HG03521 (cell line): ENCODE results near the gene P4HTM.
A peak's percentile ranks its signal among the peaks of the same experiment; 100 is the strongest.

Experiments used
- ATAC-seq: cut with Tn5 transposase; IDR thresholded peaks from one replicate; pipeline ENCODE4 v1.9.1; 2021; ENCODE audit warnings: mild to moderate bottlenecking, moderate library complexity; ENCODE audit not compliant: unreplicated experiment

P4HTM gene, protein sequence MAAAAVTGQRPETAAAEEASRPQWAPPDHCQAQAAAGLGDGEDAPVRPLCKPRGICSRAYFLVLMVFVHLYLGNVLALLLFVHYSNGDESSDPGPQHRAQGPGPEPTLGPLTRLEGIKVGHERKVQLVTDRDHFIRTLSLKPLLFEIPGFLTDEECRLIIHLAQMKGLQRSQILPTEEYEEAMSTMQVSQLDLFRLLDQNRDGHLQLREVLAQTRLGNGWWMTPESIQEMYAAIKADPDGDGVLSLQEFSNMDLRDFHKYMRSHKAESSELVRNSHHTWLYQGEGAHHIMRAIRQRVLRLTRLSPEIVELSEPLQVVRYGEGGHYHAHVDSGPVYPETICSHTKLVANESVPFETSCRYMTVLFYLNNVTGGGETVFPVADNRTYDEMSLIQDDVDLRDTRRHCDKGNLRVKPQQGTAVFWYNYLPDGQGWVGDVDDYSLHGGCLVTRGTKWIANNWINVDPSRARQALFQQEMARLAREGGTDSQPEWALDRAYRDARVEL

DNA sequence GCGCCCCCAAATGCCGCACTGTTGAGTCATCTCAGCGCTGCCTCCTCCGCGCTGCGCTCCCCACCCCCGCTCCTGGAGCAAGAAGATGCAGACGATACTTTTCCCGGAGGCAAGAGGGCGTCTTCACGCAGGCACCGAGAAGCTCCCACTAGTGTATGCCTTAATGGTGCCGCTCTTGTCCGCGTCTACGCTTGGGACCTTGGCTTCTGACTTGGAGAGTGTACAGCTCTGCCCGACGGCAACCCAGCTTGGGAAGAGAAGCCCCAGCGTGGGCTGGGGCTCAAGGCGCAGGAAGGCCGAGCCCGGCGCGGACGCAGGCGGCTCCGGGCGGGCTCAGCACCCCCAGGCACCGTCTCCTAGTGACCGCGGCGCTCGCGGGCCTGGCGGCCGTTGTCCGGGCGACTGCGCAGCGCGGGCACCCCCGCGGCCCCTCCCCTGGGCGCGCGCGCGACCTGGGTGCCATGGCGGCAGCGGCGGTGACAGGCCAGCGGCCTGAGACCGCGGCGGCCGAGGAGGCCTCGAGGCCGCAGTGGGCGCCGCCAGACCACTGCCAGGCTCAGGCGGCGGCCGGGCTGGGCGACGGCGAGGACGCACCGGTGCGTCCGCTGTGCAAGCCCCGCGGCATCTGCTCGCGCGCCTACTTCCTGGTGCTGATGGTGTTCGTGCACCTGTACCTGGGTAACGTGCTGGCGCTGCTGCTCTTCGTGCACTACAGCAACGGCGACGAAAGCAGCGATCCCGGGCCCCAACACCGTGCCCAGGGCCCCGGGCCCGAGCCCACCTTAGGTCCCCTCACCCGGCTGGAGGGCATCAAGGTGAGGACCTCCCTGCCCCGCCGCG is at the start of gene P4HTM:
Gene P4HTM, plus strand, starts transcription at position 446 of the 840 bp plus-strand sequence. Its CDS starts 16 bp downstream, at position 462.
- ATAC-seq = peak; percentile 43

DNA sequence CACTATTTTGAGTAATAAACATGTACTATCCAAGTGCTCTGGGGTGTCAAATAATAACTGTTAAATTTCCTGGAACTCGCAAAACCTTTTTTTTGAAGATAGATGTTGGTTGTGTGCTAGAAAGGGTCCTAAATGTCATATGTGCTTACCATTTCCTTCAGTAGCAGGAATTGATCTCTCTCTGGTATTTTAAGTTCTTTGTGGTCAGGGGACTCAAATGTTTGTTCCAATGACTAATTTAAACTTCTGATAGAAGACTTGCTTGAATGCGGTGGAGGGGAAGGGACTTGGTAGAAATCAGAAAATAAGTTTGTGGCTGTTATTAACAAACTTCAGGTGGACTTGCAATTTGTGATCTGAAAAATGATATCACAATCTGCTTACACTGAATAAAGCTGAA is 44.6 kb upstream of the P4HTM start:
- no peak for ATAC-seq

DNA sequence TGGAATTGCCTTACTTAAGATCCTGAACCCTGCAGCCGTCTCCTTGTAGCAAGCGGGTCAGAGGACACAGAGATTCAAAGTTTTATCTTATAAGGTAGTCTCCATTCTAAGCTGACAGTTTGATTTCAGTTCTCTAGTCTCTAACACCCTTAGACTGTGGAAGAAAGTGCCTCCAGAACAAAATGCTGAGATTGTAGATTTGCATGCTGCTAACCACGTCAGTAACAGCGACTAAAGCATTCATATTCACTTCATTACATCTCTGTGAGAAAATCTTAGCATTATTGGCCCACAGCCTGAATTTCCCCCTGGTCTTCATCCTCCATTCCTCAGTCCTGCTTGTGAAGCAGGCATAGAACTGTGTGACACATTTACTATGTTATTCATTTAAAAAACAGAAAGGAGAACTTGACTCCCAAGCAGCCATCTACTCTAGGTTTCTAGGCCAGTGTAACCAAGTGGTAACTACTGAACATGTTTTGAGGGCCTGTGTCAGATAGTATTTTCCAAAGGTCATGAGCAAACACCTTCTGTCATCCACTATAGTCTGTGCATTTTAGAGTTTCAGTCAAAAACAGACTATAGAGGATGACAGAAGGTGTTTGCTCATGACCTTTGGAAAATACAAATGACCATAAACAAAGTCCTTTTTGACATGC is 44.0 kb upstream of the P4HTM start:
- no peak for ATAC-seq

DNA sequence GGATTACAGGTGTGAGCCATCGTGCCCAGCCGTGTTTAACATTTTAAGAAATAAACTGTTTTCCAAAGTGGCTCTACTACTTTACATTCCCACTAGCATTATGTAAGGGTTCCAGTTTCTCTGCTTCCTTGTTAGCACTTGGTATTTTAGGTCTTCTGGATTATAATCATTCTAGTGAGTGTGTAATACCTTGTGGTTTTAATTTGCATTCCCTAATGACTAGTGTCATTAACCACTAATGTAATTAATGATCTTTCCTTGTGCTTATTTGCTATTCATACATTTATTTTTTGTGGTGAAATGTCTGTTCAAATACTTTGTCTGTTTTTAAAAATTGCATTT is 40.7 kb upstream of the P4HTM start:
- no peak for ATAC-seq

DNA sequence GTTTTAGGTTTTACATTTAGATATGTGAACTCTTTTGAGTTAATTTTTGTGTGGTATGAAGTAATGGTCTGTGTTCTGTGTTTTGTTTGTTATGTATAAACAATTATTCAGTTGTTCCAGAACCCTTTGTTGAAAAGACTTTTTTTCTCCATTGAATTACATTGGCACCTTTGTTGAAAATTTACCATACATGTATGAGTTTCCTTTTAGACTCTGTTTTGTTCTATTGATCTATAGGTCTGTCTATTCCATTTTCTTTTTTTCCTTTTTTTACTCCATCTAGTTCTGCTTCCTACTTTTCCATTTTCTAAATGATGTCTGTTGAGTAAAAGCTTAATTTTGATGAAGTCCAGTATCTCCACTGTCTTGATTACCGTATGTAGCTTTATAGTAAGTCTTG is 40.0 kb upstream of the P4HTM start:
- no peak for ATAC-seq

DNA sequence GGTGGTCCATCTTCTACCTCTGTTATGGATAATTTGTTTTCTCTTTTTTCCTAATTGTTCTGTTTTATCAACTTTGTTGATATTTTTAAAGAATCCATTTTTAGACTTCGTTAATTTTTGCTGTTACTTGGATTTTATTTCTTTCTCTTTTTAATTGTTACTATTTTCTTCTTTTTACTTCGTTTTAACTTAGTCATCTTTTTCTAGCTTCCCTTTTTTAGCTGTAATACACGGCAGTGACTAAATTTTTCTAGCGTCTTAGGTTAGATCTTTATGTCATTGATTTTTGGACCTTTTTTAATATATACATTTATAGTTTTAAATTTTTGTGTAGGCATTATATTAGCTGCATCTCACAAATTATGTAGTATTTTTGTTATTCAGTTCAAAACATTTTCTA is 38.3 kb upstream of the P4HTM start:
- no peak for ATAC-seq

DNA sequence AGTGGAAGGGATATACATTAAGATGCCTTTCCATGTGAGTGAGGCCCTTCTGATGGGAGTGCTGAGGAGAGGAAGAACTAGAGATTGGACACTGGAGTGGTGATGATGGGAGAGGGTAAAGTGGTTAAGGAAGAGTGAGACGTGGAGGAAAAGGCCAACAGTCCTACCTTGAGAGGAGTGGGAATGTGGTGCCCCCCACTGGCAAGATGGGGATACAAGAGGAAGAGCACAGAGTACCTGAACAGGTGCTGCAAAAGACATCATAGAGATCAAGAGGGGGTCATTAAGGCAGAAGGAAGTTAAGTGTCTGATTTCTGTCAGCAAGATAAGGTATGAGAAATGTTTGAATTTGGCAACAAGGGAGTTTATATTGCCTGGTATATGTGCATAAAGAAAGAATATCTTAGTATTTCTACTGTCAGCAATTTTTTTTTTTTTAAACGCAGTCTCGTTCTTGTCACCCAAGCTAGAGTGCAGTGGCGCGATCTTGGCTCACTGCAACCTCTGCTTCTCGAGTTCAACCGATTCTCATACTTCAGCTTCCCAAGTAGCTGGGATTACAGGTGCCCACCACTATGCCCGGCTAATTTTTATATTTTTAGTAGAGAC is 37.4 kb upstream of the P4HTM start:
- ATAC-seq = no peak

DNA sequence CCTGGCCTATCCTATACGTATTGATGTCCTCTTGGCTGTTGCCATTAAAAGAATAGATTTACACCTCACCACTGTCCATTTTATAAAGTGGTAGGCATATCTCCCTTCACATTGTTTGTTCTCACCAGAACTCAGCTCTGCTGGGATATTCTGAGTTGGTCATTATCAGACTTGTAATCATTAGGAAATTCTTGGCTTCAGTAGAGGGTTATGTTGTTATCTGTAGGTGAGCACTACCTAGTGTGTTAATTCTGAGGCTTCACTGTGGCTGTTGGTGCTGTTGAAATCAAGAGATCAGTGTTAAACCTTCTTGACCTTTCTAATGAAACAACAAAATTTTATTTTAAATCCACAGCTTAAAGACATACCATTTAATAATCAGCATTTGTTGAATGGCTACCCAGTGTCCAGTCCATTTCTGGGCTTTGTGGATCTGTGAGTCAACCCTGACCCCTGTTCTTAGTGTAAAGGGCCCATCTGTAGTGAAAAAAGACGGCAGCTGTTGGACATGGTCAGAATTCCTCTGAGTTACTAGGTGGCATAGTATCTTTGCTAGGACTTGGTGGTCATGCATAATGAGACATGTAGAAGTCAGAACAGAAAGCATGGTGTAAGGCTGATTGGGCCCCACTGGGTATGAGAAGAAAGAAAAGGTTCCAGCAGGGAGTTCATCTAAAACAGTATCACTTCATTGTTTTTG is 32.9 kb upstream of the P4HTM start:
- ATAC-seq = no peak

DNA sequence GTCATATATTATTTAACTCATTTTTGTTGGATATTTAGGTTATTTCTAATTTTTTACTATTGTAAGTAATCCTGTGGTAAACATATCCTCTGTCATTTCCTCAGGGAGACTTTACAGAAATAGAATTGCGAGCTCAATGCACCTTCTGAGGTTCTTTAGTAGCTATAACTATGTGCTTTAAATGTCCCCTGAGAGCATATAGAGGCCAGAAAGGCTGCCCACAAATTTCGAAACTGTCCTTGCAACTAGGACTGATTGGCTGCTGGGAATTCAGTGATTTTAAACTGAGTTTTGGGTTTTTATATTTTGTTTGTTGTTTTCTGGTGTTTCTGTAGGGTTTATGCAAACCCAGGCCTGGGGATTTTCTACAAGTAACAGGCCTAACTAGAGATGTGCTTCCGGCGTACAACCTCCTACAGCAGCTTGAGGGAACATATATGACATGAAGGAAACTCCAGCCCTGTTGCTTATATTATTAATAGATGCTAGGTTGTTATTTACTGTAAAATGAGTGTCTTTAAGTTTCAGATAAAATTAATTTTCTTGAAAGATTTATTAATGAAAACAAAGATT is 29.1 kb upstream of the P4HTM start:
- ATAC-seq = no peak

DNA sequence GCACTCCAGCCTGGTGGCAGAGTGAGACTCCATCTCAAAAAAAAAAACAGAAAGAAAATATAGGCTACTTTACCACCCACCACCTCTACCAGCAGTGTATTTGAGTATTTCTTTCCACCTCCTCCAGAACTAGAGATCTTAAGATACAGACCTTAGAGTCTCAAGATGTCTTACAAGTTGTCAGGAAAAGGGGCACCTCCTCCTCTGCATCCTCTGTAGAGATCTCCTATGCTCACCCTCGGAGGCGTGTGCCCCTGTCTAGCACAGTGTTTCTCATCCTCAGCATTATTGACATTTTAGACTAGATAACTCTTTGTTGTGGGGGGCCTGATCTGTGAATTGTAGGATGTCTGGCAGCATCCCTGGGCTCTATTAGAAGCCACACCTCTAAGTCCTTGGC is 27.7 kb upstream of the P4HTM start:
- no peak for ATAC-seq

DNA sequence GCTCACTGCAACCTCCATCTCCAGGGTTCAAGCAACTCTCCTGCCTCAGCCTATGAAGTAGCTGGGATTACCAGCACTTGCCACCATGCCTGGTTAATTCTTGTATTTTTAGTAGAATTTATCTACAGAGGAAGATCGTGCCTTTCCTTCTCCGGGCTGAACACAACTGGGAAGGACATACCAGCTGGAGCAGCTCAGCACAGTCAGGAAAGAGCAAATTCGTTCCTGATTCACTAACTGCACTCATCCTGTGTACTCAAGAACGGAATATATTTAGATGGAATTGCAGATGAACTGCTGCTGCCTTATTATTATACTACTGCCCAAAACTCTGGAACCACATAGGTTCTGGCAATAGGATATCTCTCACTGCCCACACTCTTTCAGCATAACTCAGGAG is 27.1 kb upstream of the P4HTM start:
- no peak for ATAC-seq

DNA sequence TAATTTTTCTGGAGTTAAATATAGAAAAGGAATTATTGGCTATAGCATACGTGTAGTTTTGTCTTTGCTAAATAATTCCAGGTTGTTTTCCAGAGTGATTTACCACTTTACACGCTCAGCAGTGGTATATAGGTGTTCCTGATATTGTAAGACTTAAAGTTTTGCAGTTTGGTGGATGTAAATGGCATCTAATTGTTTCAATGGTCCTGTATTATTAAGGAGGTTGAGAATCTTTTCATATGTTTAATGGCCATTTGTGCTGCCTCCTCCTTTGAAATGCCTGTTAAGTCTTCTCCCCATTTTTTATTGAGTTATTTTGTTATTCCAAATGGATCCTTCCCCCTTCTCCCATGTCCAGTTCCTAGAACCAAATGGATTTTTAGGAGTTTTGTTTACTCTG is 26.4 kb upstream of the P4HTM start:
- ATAC-seq = no peak

DNA sequence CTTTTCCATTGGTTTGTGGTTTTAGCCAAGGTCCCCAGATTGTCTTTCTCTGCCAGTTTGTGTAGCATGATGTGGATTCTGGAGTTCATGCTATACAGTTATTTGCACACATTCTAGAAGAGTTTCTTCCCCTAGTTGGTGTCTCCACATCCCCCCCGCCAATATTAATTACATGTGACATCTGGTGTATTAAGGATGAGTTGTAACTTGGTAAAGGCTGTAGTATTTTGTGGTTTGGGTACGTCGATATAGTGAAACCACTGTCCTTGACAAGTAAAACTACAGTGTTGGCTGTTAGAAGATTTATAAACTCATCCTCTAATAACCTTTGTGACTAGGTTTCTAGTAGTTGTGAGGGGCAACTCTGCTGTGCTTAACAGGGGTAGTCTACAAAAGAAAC is 23.7 kb upstream of the P4HTM start:
- ATAC-seq = no peak

DNA sequence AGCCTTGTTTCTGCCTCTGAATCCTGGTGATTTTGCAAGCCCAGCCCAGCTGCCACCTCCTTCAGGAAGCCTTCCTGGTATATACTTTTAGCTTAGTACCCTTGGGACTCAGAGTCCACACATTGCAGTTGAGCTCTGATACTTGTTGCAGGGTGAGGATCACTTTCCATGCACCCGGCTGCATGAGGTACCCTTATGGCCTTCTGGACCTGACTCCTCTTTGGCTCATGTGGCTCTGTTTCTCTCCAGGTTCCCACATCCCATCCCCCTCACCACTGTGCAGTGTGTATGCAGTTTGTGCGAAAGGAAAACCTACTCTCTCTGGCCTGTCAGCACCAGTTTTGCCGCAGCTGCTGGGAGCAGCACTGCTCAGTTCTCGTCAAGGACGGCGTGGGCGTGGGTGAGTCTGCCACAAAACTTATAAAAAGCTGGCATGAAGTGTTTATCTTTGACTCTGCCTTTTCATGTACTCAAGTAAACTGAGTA is 23.1 kb upstream of the P4HTM start:
- no peak for ATAC-seq

DNA sequence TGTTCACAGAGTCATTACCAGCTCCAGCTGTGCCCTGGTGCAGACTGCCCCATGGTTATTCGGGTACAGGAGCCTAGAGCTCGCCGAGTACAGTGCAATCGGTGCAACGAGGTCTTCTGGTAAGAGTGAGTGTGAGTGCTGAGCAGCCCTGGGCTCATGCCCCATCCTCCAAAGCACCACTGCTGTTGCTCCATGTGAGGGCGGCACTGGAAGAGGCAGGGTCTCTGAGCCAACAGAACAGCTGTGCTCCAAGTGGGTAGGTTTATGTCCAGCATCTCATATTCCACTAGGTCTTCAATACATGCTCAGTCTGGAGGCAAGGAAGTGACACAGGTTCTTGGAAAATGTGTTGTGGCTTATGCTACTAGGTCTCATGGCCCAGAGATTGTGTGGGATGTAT is 19.5 kb upstream of the P4HTM start:
- no peak for ATAC-seq

DNA sequence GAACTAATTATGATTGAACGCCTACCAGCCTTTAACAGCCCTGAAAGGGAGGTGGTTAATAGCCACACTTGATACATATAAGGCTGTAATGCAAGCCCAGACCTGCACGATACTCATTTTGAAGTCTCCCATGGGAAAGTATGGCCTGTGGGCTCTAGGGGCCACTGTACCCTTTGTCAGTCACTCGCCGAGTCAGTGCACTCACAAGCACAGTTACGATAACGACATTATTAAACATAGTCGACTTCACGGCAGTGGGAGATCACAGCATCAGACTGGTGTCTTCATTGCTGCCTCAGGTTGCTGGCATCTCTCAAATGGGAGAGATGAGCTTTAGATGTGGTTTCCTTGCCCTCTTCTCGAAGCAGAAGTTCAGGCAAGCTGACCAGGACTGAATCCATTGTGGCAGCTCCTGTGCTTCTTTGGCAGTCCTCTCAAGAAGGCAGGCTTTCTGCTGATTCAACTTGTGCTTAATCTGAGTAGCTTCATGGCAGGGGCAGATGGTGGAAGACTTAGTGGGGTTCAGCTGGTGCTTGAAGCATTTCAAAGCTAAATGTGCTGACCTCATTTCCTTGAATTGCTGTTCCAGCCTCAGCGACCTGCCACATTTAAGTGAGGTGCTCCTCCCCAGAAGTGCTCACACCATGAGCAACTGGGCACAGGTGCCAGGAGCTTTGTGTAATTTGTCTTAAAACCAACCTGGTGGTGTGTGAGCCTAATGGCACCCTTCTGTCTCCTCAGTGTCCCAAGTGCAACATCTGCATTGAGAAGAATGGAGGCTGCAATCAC is 15.8 kb upstream of the P4HTM start:
- ATAC-seq = no peak

DNA sequence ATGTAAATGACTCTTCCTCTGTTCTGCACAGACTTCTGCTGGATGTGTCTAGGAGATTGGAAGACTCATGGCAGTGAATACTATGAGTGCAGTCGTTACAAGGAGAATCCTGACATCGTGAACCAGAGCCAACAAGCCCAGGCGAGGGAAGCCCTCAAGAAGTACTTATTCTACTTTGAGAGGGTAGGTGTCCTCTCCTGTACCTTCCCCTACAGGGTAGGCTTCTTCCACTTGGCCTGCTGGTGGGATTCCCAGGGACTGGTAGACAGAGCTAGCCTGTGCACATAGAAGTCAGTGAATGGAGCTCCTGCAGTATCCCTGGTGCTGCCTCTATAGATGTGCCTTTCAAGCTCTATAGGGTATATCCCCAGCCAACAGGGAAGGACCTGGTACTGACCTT is 10.6 kb upstream of the P4HTM start:
- ATAC-seq = no peak

DNA sequence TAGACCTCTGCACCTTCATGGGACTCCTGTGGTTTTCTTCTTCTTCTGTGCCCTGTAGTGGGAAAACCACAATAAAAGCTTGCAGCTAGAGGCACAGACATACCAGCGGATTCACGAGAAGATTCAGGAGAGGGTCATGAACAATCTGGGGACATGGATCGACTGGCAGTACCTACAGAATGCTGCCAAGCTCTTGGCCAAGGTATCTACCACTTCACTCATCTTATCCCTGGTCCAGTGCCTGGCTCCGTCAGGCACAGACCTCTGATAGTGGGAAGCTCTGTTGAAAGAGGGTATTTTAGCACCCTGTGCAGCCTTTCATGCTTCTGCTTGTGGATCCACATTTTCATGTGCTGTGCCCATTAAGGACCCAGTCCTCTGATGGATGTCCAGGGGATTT is 9.7 kb upstream of the P4HTM start:
- ATAC-seq = no peak

DNA sequence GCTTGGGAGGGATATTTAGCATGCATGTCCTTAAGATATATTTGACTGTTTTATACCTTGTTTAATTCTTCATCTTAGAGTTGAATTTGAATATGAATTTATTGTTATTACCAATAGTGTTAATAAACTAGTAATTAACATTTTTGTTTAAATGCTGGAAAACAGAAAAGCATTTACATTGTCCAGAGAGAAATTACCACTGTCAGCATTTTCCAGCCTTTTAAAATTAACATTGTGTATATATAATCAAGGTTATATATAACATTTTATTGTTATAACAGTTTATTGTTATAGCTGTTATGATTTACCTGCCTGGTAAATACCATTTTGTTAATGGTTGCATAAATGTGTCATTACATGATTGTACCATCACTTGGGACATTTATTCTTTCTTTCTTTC is 8.0 kb upstream of the P4HTM start:
- no peak for ATAC-seq
